Activated naive CD8-positive, alpha-beta T cell (primary cell): Measurements from ENCODE around the gene PIK3R5.

Experiments
- H3K27ac Mint-ChIP-seq: one replicate; pipeline ENCODE4 v1.8.0; 2021; ENCODE audit warnings: mixed read lengths
- H3K27me3 Mint-ChIP-seq: one replicate; pipeline ENCODE4 v1.8.0; 2021; ENCODE audit warnings: mixed read lengths
- H3K36me3 Mint-ChIP-seq: one replicate; pipeline ENCODE4 v1.8.0; 2021; ENCODE audit warnings: mixed read lengths
- H3K4me1 Mint-ChIP-seq: one replicate; pipeline ENCODE4 v1.8.0; 2021; ENCODE audit warnings: low read depth, mixed read lengths
- H3K4me3 Mint-ChIP-seq: one replicate; pipeline ENCODE4 v1.8.0; 2021; ENCODE audit warnings: mild to moderate bottlenecking, mixed read lengths
- H3K9me3 Mint-ChIP-seq: one replicate; pipeline ENCODE4 v1.8.0; 2021; ENCODE audit warnings: low read depth, mixed read lengths

PIK3R5 gene

GRCh38 chr17:8964801-8965393 is 610 bp downstream of the PIK3R5 start:
- peaks cover 8% of the 10 kb centered on the region for H3K9me3 Mint-ChIP-seq
- H3K27ac Mint-ChIP-seq, result peak overlapping the region; percentile 97
- H3K36me3 Mint-ChIP-seq, result peaks cover 22% of the 10 kb centered on the region
- no peaks in the 10 kb centered on the region for H3K27me3 Mint-ChIP-seq
- H3K4me1 Mint-ChIP-seq, result peaks cover 60% of the 10 kb centered on the region
- H3K4me3 Mint-ChIP-seq, result peak overlapping the region; percentile 94

- H3K27me3 Mint-ChIP-seq, result no peaks in the 10 kb centered on the region
- H3K4me1 Mint-ChIP-seq, result peaks cover 72% of the 10 kb centered on the region
- H3K4me3 Mint-ChIP-seq, result peak overlapping the region; percentile 93
- peaks cover 31% of the 10 kb centered on the region for H3K36me3 Mint-ChIP-seq
- H3K27ac Mint-ChIP-seq, result peak overlapping the region; percentile 98
- peaks cover 8% of the 10 kb centered on the region for H3K9me3 Mint-ChIP-seq
Observed at GRCh38 chr17:8963647-8964258, 1.8 kb downstream of the PIK3R5 start.

DNA sequence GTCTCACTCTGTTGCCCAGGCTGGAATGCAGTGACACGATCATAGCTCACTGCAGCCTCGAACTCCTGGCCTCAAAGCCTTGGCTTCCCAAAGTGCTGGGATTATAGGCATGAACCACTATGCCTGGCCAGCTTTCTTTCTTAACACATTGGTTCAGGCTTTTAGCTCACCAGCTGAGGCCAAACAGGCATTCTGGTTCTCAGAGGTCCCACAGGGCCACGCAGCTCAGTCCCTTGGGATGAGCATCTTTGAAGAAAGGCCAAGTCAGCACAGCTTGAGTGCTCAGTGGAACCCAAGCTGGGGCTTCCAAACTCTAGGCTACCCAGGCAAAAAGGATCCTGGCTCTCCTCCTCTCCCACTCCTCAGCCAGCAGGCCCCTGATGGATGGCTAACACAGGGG is 2.5 kb downstream of the PIK3R5 start:
- Mint-ChIP-seq H3K9me3 (peaks cover 3% of the 10 kb centered on the region), H3K27me3 (no peaks in the 10 kb centered on the region), H3K4me3 (peak overlapping the region; percentile 93), H3K4me1 (peaks cover 75% of the 10 kb centered on the region), H3K27ac (peak overlapping the region; percentile 98), H3K36me3 (peaks cover 27% of the 10 kb centered on the region)

- Mint-ChIP-seq H3K4me3 (peak overlapping the region; percentile 28), H3K9me3 (no peaks in the 10 kb centered on the region), H3K4me1 (peaks cover 78% of the 10 kb centered on the region), H3K27me3 (no peaks in the 10 kb centered on the region), H3K36me3 (peaks cover 28% of the 10 kb centered on the region), H3K27ac (peak overlapping the region; percentile 75)
Observed at GRCh38 chr17:8961829-8962228, 3.7 kb downstream of the PIK3R5 start.

DNA sequence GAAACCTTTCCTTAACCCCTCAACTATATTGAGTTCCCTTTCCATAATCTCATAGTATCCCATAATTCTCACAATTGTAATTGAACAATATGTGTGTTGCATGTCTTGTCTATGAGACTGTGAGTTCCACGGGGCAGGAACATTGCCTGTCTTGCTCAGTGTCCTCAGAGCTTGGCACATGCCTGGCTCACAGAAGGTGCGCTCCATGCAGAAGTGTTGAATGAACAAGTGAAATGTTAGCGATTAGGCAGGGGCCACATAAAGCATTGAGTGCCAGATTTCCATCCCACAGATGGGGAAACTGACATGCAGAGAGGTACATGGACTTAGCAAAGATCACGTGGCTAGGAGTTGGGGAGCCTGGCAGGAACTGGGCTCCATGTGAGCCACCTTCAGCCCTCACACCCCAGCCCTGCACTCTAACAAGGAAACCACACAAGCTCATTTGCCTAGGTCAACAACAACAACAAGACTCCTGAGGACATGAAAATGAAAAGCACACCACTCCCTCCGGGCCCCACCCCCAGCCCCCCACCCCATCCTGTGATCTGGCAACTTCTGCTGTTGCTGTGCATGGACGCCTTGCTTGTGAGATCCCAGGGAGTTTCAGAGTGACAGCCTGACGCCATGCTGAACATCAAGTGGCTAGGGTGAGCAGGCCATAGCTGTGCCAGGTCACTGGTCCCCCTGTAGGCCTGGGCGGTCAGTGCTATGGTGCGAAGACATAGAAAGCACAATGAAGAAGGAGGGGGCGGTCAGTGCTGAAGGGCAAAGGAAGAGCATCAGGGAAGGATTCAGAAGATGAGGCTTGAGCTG is 5.0 kb downstream of the PIK3R5 start:
- Mint-ChIP-seq H3K4me3 (peak overlapping the region; percentile 64), H3K9me3 (no peaks in the 10 kb centered on the region), H3K27me3 (no peaks in the 10 kb centered on the region), H3K4me1 (peaks cover 90% of the 10 kb centered on the region), H3K36me3 (peaks cover 32% of the 10 kb centered on the region), H3K27ac (peak overlapping the region; percentile 86)

DNA sequence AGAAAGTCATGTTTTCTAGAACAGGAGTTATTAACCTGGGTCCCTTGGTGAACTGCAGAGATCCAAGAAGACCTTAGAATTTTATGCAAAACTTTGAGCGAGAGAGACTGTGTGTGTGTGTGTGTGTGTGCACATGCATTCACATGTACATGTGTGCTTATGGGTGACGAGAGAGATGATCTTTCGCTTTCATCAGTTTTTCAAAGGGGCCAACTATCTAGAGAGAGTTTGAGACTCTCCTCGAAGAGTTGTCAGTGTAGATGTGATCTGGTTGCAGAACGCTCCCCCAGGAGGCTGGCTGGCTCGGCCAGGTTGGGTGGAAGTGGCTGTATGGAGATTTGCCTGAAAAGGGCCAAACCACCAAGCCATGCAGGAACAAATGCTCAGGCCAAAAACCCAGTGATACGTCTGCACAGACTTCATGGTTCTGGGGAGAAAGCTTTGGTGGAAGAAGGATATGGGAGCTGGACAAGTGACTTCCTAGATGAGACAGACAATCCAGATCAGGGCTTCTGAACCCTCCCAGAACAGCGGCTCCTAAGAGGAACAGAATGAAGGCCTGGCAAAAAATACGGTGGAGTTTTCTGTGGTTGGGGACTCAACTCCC is 6.1 kb downstream of the PIK3R5 start:
- peaks cover 37% of the 10 kb centered on the region for H3K36me3 Mint-ChIP-seq
- H3K27me3 Mint-ChIP-seq, result no peaks in the 10 kb centered on the region
- H3K4me1 Mint-ChIP-seq, result peaks cover 94% of the 10 kb centered on the region
- H3K27ac Mint-ChIP-seq, result peak overlapping the region; percentile 86
- H3K9me3 Mint-ChIP-seq, result no peaks in the 10 kb centered on the region
- H3K4me3 Mint-ChIP-seq, result peak overlapping the region; percentile 68

- no peak overlapping the region for H3K4me3 Mint-ChIP-seq
- peaks cover 95% of the 10 kb centered on the region for H3K4me1 Mint-ChIP-seq
- peak overlapping the region; percentile 93 for H3K27ac Mint-ChIP-seq
- H3K27me3 Mint-ChIP-seq, result no peaks in the 10 kb centered on the region
- peaks cover 38% of the 10 kb centered on the region for H3K36me3 Mint-ChIP-seq
- H3K9me3 Mint-ChIP-seq, result no peaks in the 10 kb centered on the region
Observed at GRCh38 chr17:8957721-8958120, 7.8 kb downstream of the PIK3R5 start.

GRCh38 chr17:8956465-8956902 is 9.0 kb downstream of the PIK3R5 start:
- peak overlapping the region; percentile 65 for H3K4me3 Mint-ChIP-seq

DNA sequence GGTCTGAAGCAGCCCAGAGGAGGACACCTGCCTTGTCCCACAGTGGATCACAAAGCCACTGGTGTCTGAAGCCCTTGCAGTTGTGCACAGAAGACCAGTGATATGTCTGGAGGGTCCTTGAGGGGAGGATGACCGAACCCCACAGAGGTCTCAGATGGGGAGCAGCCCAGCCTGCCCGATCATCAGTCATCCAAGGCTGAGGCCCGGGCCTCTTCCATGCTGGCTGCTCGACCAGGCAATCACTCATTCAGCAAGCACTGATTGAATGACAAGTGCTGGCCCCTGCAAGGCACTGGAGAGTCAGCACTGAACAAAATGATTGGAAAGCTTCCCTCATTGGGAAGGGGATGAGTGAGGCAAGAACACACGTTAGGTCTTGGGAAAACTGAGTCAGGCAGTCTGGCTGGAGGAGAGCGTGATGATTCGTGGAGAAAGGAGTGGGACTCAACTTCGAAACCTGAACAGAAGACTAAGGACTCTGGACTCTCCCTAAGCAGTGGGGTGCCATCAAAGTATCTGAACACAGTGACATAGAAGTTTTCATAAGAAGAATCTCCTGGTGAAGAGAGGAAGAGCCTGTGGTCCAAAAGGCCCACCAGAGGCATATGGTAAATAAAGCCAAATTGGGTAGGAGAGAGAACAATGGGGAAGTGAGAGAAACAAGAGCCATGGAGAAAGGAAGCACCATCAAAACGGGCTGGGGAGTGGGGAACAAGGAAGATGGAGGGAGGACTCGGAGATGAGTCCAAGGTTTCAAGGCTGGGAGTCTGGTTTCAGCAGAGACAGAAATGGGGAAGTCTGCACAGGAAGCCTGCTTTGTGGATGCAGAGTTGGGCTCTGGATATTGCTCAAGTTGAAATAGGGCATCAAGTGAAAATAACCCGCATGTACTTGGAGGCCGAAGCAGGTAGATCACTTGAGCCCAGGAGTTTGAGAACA is 10.2 kb downstream of the PIK3R5 start:
- Mint-ChIP-seq H3K27ac (peak overlapping the region; percentile 93), H3K4me1 (peaks cover 95% of the 10 kb centered on the region), H3K9me3 (peaks cover 6% of the 10 kb centered on the region), H3K27me3 (no peaks in the 10 kb centered on the region), H3K36me3 (peaks cover 48% of the 10 kb centered on the region), H3K4me3 (peak overlapping the region; percentile 82)

More at GRCh38 chr17:8956465-8956902, 9.0 kb downstream of the PIK3R5 start:
- peaks cover 95% of the 10 kb centered on the region for H3K4me1 Mint-ChIP-seq
- H3K9me3 Mint-ChIP-seq, result peaks cover 3% of the 10 kb centered on the region
- H3K36me3 Mint-ChIP-seq, result peaks cover 43% of the 10 kb centered on the region
- no peaks in the 10 kb centered on the region for H3K27me3 Mint-ChIP-seq
- peak overlapping the region; percentile 93 for H3K27ac Mint-ChIP-seq

DNA sequence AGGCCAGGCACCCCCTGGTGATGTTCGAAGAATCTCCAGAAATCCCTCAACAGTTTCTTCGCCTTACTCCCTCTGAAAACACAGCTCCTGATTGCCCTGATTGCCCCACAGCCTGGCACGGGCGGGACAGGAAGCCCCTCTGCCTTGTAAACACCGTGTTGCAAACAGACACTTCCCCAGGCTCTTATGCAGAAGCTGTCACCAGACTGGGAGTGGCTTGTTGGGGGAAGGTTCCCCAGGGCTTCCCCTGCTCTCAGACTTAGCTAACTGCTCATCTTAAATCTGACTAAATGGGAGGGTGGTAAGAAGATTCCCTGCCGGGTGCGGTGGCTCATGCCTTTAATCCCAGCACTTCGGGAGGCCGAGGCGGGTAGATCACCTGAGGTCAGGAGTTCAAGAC is 11.2 kb downstream of the PIK3R5 start:
- H3K4me1 Mint-ChIP-seq, result peaks cover 93% of the 10 kb centered on the region
- H3K27me3 Mint-ChIP-seq, result no peaks in the 10 kb centered on the region
- H3K9me3 Mint-ChIP-seq, result peaks cover 7% of the 10 kb centered on the region
- H3K36me3 Mint-ChIP-seq, result peaks cover 43% of the 10 kb centered on the region
- H3K4me3 Mint-ChIP-seq, result peak overlapping the region; percentile 82
- peak overlapping the region; percentile 93 for H3K27ac Mint-ChIP-seq

GRCh38 chr17:8953156-8953885 is 12.2 kb downstream of the PIK3R5 start:
- Mint-ChIP-seq H3K4me3 (peak overlapping the region; percentile 25), H3K9me3 (peaks cover 7% of the 10 kb centered on the region)

DNA sequence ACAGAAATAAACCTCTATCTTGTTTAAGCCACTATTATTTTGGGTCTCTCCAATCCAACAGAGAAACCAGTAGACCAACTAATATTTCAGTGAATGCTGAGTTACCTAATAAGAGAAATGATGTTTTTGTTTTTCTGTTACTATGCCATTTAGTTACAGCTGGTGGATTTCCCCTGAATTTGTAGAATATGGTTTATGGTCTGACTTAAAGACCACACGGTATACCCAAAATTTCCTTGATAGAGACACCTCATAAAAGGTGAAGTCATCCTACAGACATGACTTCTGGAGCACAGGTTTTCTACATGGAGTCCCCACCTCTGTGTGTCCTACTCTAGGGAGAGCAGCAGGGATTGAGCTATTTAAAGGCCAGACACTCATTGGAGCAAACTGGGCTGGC is 13.3 kb downstream of the PIK3R5 start:
- Mint-ChIP-seq H3K27me3 (no peaks in the 10 kb centered on the region), H3K36me3 (peaks cover 38% of the 10 kb centered on the region), H3K9me3 (peaks cover 7% of the 10 kb centered on the region), H3K4me3 (peak overlapping the region; percentile 22), H3K4me1 (peaks cover 91% of the 10 kb centered on the region), H3K27ac (peak overlapping the region; percentile 75)

More at GRCh38 chr17:8953156-8953885, 12.2 kb downstream of the PIK3R5 start:
- H3K36me3 Mint-ChIP-seq, result peaks cover 39% of the 10 kb centered on the region
- H3K27me3 Mint-ChIP-seq, result no peaks in the 10 kb centered on the region
- peak overlapping the region; percentile 64 for H3K27ac Mint-ChIP-seq
- H3K4me1 Mint-ChIP-seq, result peaks cover 93% of the 10 kb centered on the region

DNA sequence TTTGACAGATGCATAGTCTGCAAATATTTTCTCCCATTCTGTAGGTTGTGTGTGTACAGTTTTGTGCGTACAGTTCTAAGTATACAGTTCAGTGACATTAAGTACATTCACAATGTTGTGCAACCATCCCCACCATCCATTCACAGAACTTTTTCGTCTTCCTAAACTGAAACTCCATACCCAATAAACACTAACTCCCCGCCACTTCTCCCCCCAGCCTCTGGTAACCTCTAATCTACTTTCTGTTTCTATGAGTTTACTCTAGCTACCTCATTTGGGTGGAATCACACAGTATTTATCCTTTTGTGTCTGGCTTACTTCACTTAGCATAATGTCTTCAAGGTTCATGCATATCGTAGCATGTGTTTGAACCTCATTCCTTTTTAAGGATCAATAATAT is 14.3 kb downstream of the PIK3R5 start:
- Mint-ChIP-seq H3K27ac (peak overlapping the region; percentile 75), H3K27me3 (no peaks in the 10 kb centered on the region), H3K4me1 (peaks cover 91% of the 10 kb centered on the region), H3K36me3 (peaks cover 33% of the 10 kb centered on the region), H3K9me3 (peaks cover 7% of the 10 kb centered on the region), H3K4me3 (peak overlapping the region; percentile 11)
